AG20443 (cell line): ENCODE results near the gene SLC36A1.
"Not testable (repeated sequence)": the region's sequence is repeated elsewhere in the genome, so short reads cannot be mapped to it uniquely, and the experiment has no call there.

Experiments
- DNase-seq: peaks from one replicate; pipeline ENCODE4 v3.0.0; 2012; ENCODE audit warnings: low spot score, mixed read lengths

SLC36A1 gene

GRCh38 chr5:151483647-151484046 is 36.2 kb downstream of the SLC36A1 start:
- DNase-seq: no peak

GRCh38 chr5:151487544-151487943 is 40.1 kb downstream of the SLC36A1 start:
- no peak for DNase-seq

- no peak for DNase-seq
Observed at GRCh38 chr5:151490627-151491026, 43.2 kb downstream of the SLC36A1 start.

- DNase-seq: no peak
Observed at GRCh38 chr5:151491062-151491461, 43.7 kb downstream of the SLC36A1 start.

GRCh38 chr5:151492729-151493128 is 45.3 kb downstream of the SLC36A1 start:
- peak; percentile 81 for DNase-seq

- DNase-seq: no peak
Observed at GRCh38 chr5:151493665-151494064, 46.3 kb downstream of the SLC36A1 start.

GRCh38 chr5:151495320-151495719 is 47.9 kb downstream of the SLC36A1 start:
- DNase-seq: no peak

- DNase-seq: no peak
Observed at GRCh38 chr5:151496041-151496484, 48.7 kb downstream of the SLC36A1 start.

GRCh38 chr5:151497391-151498002 is 50.1 kb downstream of the SLC36A1 start:
- no peak for DNase-seq

- DNase-seq: no peak
Observed at GRCh38 chr5:151498395-151499155, 51.2 kb downstream of the SLC36A1 start.

- peak; percentile 24 for DNase-seq
Observed at GRCh38 chr5:151499501-151500035, 52.2 kb downstream of the SLC36A1 start.

- DNase-seq: no peak
Observed at GRCh38 chr5:151504006-151504405, 56.6 kb downstream of the SLC36A1 start.

- DNase-seq: not testable (repeated sequence)
Observed at GRCh38 chr5:151508308-151508707, 60.9 kb downstream of the SLC36A1 start.

- no peak for DNase-seq
Observed at GRCh38 chr5:151509231-151509630, 61.8 kb downstream of the SLC36A1 start.

GRCh38 chr5:151509836-151510235 is 62.4 kb downstream of the SLC36A1 start:
- no peak for DNase-seq

GRCh38 chr5:151517122-151517920 is 69.9 kb downstream of the SLC36A1 start:
- DNase-seq: no peak

- DNase-seq: no peak
Observed at GRCh38 chr5:151520294-151520693, 72.9 kb downstream of the SLC36A1 start.

- DNase-seq: no peak
Observed at GRCh38 chr5:151522226-151522625, 74.8 kb downstream of the SLC36A1 start.

GRCh38 chr5:151523335-151523734 is 75.9 kb downstream of the SLC36A1 start:
- DNase-seq: peak; percentile 79

GRCh38 chr5:151528153-151528552 is 80.8 kb downstream of the SLC36A1 start:
- DNase-seq: no peak

- DNase-seq: no peak
Observed at GRCh38 chr5:151528996-151529395, 81.6 kb downstream of the SLC36A1 start.

- DNase-seq: no peak
Observed at GRCh38 chr5:151531581-151531980, 84.2 kb downstream of the SLC36A1 start.
